Fibroblast of lung (primary cell): Measurements from ENCODE around the gene TMEM266. TPM values are rescaled to one million over a fixed set of nuclear protein-coding genes. Genes with fewer than 3 reads are reported as not detected.

Source experiments
- DNase-seq, 2 donors: peaks; one replicate each; pipeline versions ENCODE4 v3.0.0 to v3.0.0-alpha.2; 2010; ENCODE audit warnings: low read depth in 2 of 2
- H2AFZ ChIP-seq: 2 replicates; pipeline ENCODE4 v1.5.1; 2012; ENCODE audit warnings: low read length, control low read depth, inconsistent platforms
- H3K27ac ChIP-seq: 2 replicates; pipeline ENCODE4 v1.5.1; 2011; ENCODE audit warnings: low read length, control low read depth; ENCODE audit not compliant: insufficient read depth
- H3K27me3 ChIP-seq: 2 replicates; pipeline ENCODE4 v1.5.1; 2011; ENCODE audit warnings: mild to moderate bottlenecking, low read length; ENCODE audit not compliant: control insufficient read depth, insufficient read depth
- H3K36me3 ChIP-seq: 2 replicates; pipeline ENCODE4 v1.5.1; 2011; ENCODE audit warnings: low read length; ENCODE audit not compliant: control insufficient read depth, insufficient read depth
- H3K4me1 ChIP-seq: 2 replicates; pipeline ENCODE4 v1.5.1; 2011; ENCODE audit warnings: low read length; ENCODE audit not compliant: control insufficient read depth, insufficient read depth; ENCODE audit errors: extremely low read depth
- H3K4me2 ChIP-seq: 2 replicates; pipeline ENCODE4 v1.5.1; 2011; ENCODE audit warnings: low read length, control low read depth; ENCODE audit not compliant: insufficient read depth; ENCODE audit errors: extremely low read depth
- H3K4me3 ChIP-seq, 4 experiments: fragments of 200-600 bp in 1 of 4; sonication (generic) in 1 of 4; replicated peaks in 1 of 4; 2 replicates each; pipeline ENCODE4 v1.5.1; 2011 to 2016; ENCODE audit warnings: low read length in 4 of 4, low read depth in 3 of 4, mild to moderate bottlenecking in 3 of 4, control low read depth in 2 of 4, inconsistent platforms in 1 of 4, mixed read lengths in 1 of 4; ENCODE audit not compliant: insufficient read depth in 1 of 4; ENCODE audit errors: control extremely low read depth in 1 of 4
- H3K79me2 ChIP-seq: 2 replicates; pipeline ENCODE4 v1.5.1; 2012; ENCODE audit warnings: mild to moderate bottlenecking, low read length, inconsistent platforms; ENCODE audit not compliant: control insufficient read depth, insufficient read depth
- H3K9ac ChIP-seq: 2 replicates; pipeline ENCODE4 v1.5.1; 2011; ENCODE audit warnings: mild to moderate bottlenecking, low read length, control low read depth; ENCODE audit not compliant: insufficient read depth
- H3K9me3 ChIP-seq: 2 replicates; pipeline ENCODE4 v1.5.1; 2012; ENCODE audit warnings: low read depth, low read length; ENCODE audit not compliant: control insufficient read depth, insufficient read depth
- H4K20me1 ChIP-seq: 2 replicates; pipeline ENCODE4 v1.5.1; 2011; ENCODE audit warnings: low read length; ENCODE audit not compliant: control insufficient read depth, insufficient read depth; ENCODE audit errors: extremely low read depth
- CTCF ChIP-seq, 2 donors: IDR thresholded peaks in 1 of 2; conservative IDR thresholded peaks in 1 of 2; 1 replicate in 1 of 2; 2 replicates in 1 of 2; pipeline ENCODE4 v1.5.1; 2011 to 2012; ENCODE audit warnings: low read length in 2 of 2, control low read depth in 1 of 2, inconsistent platforms in 1 of 2, low read depth in 1 of 2, mild to moderate bottlenecking in 1 of 2
- EZH2 ChIP-seq: IDR thresholded peaks from 2 replicates; pipeline ENCODE4 v1.5.1; 2012; ENCODE audit warnings: low read length, control low read depth, mild to moderate bottlenecking; ENCODE audit errors: missing control alignments
- polyA plus RNA-seq, 2 donors: library from polyadenylated mRNA; depleted of rRNA in 1 of 2; stranded (reverse) in 1 of 2; unstranded in 1 of 2; fragments of >200 nt; gene quantifications; 2 replicates each; pipeline ENCODE4 v1.2.1, GENCODE V29; 2011 to 2012; ENCODE audit warnings: missing spikeins in 1 of 2
- total RNA-seq: library from RNA; depleted of rRNA; stranded (reverse); fragments of >200 nt; gene quantifications from 2 replicates; pipeline ENCODE4 v1.2.1, GENCODE V29; 2014

The TMEM266 gene
- total and polyA plus RNA-seq, 2 donors (not counting 1 experiment from before 2014, with no cell fraction given): 0.09 to 0.33 TPM

- H3K27me3 ChIP-seq: peaks cover 14% of the 10 kb centered on the region
- H3K4me2 ChIP-seq: no peak overlapping the region
- H3K79me2 ChIP-seq: no peaks in the 10 kb centered on the region
- no peak overlapping the region for H3K27ac ChIP-seq
- no peak for DNase-seq
- TF ChIP-seq CTCF (conservative IDR thresholded peaks at IDR 0.05 in 1 of 2, IDR thresholded peaks at IDR 0.05 in 1 of 2; ENCODE audit: low read depth in 1 of 2, low read length in 2 of 2) (no peak), EZH2 (no peak)
- H3K4me1 ChIP-seq: no peaks in the 10 kb centered on the region
- no peak overlapping the region for H2AFZ ChIP-seq
- no peak overlapping the region for H3K9ac ChIP-seq
- no peak overlapping the region for H3K4me3 ChIP-seq
- H3K9me3 ChIP-seq: no peaks in the 10 kb centered on the region
- no peaks in the 10 kb centered on the region for H4K20me1 ChIP-seq
- H3K36me3 ChIP-seq: no peaks in the 10 kb centered on the region
Observed at GRCh38 chr15:76140074-76140464, 80.3 kb downstream of the TMEM266 start.

GRCh38 chr15:76146812-76147211, 87.0 kb downstream of the TMEM266 start:
- Histone ChIP-seq H3K4me3 (no peak overlapping the region), H4K20me1 (no peaks in the 10 kb centered on the region), H3K27me3 (peaks cover 5% of the 10 kb centered on the region), H3K9ac (no peak overlapping the region), H3K36me3 (no peaks in the 10 kb centered on the region), H3K27ac (no peak overlapping the region), H3K79me2 (no peaks in the 10 kb centered on the region), H2AFZ (no peak overlapping the region), H3K4me1 (peaks cover 23% of the 10 kb centered on the region), H3K9me3 (no peaks in the 10 kb centered on the region), H3K4me2 (no peak overlapping the region)
- TF ChIP-seq CTCF (conservative IDR thresholded peaks at IDR 0.05 in 1 of 2, IDR thresholded peaks at IDR 0.05 in 1 of 2; ENCODE audit: low read depth in 1 of 2, low read length in 2 of 2) (no peak), EZH2 (no peak)
- no peak for DNase-seq

GRCh38 chr15:76147906-76148570, 88.3 kb downstream of the TMEM266 start:
- no peak overlapping the region for H3K27ac ChIP-seq
- H3K4me3 ChIP-seq: no peak overlapping the region
- peak; percentile 89 to 96 for TF ChIP-seq CTCF (conservative IDR thresholded peaks at IDR 0.05 in 1 of 2, IDR thresholded peaks at IDR 0.05 in 1 of 2; ENCODE audit: low read depth in 1 of 2, low read length in 2 of 2)
- no peak for TF ChIP-seq EZH2
- peak in 1 of 2 donors; percentile 34 for DNase-seq
- no peaks in the 10 kb centered on the region for H3K9me3 ChIP-seq
- no peak overlapping the region for H3K4me2 ChIP-seq
- H3K27me3 ChIP-seq: peaks cover 5% of the 10 kb centered on the region
- H3K36me3 ChIP-seq: no peaks in the 10 kb centered on the region
- H4K20me1 ChIP-seq: no peaks in the 10 kb centered on the region
- H3K4me1 ChIP-seq: peaks cover 23% of the 10 kb centered on the region
- H3K79me2 ChIP-seq: no peaks in the 10 kb centered on the region
- H2AFZ ChIP-seq: no peak overlapping the region
- H3K9ac ChIP-seq: no peak overlapping the region
